Activated gamma-delta T cell (primary cell): Measurements from ENCODE around the gene MYMK.
"Not testable (repeated sequence)": the region's sequence is repeated elsewhere in the genome, so short reads cannot be mapped to it uniquely, and the experiment has no call there.

Experiments used
- DNase-seq: peaks from one replicate; lab custom pipeline; 2025; lab: John Stamatoyannopoulos, UW
- total RNA-seq, 2 donors: gene quantifications; one replicate each; lab custom pipeline; 2026; lab: John Stamatoyannopoulos, UW

MYMK gene, protein sequence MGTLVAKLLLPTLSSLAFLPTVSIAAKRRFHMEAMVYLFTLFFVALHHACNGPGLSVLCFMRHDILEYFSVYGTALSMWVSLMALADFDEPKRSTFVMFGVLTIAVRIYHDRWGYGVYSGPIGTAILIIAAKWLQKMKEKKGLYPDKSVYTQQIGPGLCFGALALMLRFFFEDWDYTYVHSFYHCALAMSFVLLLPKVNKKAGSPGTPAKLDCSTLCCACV
- 0 reads per million in 2 donors for total RNA-seq

DNA sequence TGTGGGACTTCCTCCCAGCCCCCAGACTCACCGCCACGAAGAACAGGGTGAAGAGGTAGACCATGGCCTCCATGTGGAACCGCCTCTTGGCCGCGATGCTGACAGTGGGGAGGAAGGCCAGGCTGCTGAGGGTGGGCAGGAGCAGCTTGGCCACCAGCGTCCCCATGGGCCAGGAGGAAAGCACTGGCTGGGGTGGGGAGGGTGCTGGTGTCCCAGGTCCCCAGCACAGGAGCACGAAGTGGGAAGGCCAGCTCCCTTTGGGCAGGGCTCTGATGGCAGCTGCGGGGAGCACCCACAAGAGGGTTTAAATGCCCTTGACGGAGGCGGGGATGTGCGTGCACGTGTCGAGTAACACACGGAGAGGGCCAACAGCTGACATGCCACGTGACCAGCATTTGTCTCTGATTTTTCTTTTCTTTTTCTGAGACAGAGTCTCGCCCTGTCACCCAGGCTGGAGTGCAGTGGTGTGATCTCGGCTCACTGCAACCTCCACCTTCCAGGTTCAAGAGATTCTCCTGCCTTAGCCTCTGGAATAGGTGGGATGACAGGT lies at the start of gene MYMK:
TSS of gene MYMK (minus strand) at position 281 of the 550 bp plus-strand sequence. CDS start at position 166, 115 bp downstream.
- no peak for DNase-seq

DNA sequence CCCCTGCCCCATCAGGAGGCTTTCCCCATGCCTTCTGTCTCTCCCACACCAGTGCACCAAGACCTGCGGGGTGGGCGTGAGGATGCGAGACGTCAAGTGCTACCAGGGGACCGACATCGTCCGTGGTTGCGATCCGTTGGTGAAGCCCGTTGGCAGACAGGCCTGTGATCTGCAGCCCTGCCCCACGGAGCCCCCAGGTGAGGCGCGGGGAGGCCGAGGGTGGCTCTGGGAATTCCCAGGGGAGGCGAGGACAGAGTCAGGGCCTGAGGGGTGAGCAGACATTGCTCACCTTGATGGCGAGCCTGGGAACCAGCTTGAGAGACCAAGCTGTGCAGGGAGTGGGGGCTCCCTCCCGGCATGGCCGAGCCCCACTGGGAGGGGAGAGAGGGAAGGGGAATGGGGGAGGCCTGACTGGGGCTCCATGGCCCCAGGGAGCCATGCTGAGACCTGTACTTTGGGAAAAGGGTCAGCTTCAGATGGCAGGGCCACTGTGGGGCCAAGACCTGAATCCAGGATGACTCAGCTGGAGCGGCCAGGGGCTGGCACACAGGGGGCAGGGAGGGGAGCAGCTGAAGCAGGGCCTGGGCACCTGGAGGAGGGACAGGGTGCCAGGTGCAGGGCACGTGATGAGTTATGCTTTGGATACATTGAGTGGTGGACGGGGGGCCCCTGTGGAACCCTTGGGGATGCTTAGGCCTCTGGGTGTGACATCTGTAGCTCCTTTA lies 49.2 kb upstream of the MYMK start:
- DNase-seq = no peak

DNA sequence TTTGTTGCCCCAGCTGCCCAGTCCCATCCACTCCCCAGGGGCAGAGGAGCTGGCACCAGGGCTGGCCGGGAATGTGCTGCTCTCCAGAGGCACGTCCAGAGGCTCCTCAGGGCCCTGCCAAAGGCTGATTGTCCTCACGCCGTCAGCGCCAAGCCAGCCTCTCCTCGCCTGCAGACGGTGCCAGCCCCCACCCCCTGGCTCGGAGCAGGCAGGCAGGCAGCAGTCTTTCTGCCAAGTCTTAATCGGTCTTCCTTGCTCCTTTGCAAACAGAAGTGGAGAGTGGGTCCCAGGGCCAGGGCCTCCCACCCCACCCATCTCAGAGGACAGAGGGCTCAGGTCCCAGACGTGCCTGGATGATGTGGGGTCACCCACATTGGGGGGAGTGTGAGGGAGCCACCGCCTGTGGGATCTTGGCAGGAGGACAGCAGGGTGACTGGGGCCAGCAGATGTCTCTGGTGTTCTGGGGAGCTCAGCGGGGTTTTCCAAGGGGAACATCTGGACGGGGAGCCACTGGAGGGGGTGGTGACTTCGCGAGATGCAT lies 48.1 kb upstream of the MYMK start:
- DNase-seq = no peak

DNA sequence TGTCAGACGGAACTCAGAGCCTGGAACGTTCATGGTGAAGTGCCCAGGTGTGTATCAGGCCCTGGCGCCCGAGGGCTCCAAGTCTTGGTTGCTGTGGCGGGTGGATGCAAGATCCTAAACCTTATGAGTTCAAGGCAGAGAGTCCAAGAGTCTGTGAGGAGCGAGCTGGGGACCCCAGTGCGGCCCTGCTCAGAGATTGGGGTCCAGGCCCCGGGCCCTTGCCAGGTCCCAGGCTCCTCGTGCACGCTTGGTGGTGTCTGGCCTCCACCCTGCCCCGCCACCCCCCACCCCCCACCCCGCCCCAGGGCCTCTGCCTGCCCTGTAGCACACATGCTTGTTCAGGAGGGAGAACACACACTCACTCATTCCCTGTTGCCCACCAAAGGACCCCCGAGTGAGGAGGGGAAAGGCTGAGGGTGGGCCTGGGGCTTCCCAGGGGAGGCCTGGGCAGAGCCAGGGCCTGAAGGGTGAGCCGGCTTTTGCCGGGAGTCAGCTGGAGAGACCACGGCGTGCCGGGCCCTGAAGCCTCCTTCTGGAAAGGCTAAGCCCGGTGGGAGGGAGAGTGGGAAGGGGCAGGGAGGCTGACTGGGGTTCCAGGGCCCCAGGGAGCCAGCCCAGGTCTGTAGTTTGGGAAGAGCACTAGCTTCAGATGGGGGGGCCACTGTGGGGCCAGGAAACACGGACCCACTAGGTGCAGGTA lies 47.3 kb upstream of the MYMK start:
- no peak for DNase-seq

DNA sequence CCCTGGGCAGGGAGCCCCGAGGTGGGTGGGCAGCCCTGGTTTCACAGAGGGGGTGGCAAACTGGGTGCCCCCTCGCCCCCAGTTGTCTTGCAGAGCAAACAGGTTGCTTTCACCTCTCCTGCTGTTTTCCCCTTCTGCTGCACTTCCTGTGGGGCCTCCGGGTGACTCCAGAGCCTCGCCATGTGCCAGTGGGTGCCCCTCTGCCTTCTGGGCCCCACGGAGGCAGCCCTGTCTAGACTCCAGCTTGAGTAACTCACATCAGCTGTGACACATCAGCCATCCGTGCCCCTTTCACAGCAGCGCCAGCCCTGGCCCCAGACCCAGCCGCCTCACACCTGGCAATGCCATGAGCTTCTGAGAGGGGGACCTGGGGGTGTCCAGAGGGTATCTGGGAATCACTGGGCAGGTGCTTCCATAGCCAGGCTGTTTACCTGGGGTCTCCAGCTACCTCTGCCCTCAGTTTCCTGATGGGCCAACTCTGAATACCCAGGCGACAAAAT lies 46.7 kb upstream of the MYMK start:
- no peak for DNase-seq

DNA sequence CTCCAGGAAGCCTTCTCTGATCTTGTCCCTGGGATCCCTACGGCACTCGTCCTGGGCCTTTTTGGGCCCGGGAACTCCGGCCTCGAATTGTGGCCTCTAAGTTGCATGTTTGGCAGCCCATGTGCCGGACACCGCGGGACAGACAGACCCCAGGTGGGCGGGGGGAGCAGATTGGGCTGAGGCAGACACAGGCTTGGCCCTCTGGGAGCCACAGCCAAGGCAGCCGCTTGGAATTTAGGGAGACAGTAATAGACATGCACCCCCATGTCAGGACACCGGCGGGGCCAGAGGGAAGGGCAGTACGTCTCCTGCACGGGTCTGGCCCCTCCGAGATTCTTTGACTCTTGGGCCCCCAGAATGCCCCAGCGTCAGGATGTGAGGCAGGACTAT lies 45.9 kb upstream of the MYMK start:
- no peak for DNase-seq

DNA sequence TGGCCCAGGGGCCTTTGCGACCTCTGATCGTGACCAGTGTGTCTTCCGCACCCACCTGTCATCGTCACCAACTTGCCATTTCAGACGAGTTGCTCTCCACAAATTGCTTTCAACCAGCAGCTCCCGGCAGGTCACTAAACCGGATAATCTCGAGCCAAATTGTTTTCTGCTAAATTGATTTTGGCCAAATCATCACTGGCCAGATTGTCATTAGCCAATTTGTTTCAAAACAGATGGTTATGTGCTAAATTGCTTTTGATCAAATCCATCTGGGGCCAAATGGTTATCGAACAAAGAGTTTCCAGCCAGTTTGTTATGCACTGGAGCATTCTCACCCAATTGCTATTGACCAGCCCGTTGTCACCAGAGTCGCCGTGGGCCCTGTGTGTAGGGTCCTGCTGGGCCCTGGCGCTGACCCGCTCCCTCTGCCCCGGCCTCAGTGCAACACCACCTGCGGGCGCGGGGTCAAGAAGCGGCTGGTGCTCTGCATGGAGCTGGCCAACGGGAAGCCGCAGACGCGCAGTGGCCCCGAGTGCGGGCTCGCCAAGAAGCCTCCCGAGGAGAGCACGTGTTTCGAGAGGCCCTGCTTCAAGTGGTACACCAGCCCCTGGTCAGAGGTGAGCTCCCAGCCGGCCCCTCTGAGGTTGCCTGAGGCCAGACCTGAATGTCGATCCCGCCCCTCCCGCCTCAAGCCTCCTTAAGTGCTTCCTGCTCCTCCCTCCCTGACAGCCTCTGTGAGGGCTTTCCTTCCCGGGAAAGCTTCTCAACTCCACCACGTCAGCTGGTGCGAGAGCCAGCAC lies 45.3 kb upstream of the MYMK start:
- no peak for DNase-seq

DNA sequence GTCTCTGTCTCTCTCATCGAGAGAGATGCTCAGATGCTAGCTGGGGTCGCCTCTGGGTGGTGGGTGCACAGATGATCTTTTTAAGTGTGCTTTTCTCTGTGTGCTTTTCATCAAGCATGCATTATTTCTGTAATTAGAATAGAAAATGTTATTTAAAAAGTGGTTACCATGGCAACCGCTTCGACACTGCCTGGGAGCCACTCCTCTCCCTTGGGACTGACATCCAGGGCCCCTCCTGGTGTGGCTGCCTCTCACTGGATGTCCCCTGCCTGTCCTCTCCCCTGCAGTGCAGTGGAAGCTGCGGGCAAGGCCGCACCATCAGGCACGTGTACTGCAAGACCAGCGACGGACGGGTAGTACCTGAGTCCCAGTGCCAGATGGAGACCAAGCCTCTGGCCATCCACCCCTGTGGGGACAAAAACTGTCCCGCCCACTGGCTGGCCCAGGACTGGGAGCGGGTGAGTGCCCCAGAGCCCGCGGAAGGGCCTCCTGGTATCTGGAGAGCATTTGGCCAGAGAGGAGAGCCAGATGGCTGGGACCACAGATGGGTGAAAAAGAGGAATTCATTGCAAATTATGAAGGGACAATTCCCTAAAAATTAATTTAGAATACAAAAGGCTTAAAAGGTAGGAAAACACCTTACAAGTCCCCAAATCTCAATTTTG lies 44.5 kb upstream of the MYMK start:
- no peak for DNase-seq

DNA sequence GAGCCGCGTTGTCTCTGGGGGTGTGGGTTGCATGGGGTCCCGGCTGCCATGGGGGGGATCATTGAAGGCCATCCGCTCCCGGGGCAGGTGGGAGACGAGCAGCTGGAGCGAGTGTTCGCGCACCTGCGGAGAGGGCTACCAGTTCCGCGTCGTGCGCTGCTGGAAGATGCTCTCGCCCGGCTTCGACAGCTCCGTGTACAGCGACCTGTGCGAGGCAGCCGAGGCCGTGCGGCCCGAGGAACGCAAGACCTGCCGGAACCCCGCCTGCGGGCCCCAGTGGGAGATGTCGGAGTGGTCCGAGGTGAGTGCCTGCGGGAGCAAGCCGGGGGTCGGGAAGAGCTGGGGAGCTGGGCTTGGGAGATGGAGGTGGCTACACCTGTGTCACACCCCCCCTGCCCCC lies 43.4 kb upstream of the MYMK start:
- no peak for DNase-seq

DNA sequence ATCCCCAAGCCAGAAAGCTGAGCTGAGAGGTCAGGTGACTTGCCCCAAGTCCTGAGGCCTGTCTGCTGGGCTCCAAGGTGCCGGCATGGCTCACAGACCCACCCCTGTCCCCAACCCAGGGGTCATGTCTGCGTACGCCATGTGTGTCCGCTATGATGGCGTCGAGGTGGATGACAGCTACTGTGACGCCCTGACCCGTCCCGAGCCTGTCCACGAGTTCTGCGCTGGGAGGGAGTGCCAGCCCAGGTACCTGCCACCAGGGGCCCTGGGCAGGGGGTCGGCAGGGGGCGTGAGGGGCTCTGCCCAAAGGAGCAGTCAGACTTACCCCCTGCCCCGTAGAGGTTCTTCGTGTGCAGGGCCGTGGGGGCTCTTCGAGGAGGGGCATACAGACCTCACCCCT lies 42.1 kb upstream of the MYMK start:
- no peak for DNase-seq

DNA sequence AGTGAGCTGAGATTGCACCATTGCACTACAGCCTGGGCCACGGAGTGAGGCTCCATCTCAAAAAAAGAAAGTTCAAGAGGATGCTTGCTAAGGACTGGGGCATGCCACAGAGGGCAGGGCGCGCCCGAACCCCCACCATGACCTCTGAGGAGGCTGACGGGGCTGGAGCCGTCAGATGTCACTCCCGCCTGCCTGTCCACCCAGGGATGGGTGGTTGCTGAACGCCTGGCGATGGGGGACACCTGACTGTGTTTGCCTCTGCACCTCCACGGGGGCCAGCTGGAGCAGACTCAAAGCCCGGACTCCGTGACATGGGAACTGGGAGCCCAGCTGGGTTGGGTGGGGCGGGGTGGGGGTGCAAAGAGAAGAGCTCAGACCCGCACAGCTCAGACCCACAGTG lies 41.6 kb upstream of the MYMK start:
- no peak for DNase-seq

DNA sequence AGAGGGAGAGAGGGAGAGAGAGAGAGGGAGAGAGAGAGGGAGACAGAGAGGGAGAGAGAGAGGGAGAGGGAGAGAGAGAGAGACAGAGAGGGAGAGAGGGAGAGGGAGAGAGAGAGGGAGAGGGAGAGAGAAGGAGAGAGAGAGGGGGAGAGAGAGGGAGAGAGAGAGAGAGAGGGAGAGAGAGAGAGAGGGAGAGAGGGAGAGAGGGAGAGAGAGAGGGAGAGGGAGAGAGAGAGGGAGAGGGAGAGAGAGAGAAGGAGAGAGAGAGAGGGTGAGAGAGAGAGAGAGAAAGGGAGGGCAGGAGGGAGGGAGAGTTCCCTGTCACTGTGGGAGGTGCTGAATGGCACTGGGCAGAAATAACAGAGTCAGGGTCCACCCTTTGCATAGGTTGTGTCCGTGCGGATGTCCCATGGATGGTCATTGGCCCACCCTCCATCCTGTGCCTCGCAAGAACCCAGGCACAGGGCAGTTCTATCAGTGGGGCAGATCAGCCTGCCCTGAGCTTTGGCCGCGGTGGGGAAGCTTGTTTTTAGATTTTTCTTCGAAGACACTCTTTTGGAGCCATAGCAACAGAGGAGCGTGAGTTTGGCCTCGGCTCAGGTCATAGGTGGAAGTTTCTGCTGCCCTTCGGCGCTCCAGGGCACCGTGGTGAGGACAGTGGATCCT lies 39.8 kb upstream of the MYMK start:
- DNase-seq = no peak

DNA sequence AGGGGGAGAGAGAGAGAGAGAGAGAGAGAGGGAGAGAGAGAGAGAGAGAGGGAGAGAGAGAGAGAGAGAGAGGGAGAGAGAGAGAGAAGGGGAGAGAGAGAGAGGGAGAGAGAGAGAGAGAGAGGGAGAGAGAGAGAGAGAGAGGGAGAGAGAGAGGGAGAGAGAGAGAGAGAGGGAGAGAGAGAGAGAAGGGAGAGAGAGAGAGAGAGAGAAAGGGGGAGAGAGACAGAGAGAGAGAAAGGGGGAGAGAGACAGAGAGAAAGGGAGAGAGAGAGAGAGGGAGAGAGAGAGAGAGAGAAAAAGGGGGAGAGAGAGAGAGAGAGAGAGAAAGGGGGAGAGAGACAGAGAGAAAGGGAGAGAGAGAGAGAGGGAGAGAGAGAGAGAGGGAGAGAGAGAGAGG lies 39.1 kb upstream of the MYMK start:
- DNase-seq = not testable (repeated sequence)

DNA sequence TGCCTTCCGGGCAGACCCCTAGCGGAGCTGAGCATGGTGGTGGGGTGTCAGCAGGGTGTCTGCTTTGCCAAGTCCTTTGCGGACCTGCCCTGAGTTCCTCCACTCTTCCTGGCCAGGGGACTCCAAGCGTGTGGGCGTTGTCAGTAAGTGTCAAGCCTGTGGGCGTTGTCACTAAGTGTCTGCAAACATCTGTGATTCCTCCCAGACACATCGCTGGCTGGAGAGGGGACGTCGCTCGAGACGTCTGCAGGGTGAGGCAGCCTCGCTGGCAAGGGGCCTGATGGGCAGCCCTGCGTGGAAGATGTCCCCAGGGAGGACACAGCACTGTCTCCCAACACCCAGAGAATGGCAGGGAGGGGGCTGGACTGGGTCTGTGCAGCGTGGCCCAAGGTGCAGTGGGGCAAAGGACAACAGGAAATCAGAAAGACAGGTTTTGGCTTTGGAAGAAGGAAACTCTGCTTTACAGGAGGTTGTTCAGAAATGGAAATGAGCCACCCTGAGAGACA lies 38.6 kb upstream of the MYMK start:
- DNase-seq = no peak

DNA sequence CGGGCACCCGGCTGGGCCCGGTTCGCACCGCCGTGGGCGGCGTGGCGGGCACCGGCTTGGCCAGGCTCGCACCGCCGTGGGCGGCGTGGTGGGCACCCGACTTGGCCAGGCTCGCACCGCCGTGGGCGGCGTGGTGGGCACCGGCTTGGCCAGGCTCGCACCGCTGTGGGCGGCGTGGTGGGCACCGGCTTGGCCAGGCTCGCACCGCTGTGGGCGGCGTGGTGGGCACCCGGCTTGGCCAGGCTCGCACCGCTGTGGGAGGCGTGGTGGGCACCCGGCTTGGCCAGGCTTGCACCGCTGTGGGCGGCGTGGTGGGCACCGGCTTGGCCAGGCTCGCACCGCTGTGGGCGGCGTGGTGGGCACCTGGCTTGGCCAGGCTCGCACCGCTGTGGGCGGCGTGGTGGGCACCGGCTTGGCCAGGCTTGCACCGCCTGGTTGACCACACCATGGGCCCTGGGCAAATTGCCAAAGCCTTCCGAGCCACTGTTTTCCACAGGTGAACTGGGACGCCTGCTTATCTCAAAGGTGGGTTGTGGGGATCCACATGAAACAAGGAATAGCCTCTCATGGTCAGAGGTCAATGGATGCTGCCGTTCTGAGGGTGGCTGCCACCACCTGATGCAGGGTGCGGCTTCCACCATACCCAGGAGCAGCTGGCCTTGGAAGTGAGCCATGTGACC lies 38.0 kb upstream of the MYMK start:
- DNase-seq = no peak

DNA sequence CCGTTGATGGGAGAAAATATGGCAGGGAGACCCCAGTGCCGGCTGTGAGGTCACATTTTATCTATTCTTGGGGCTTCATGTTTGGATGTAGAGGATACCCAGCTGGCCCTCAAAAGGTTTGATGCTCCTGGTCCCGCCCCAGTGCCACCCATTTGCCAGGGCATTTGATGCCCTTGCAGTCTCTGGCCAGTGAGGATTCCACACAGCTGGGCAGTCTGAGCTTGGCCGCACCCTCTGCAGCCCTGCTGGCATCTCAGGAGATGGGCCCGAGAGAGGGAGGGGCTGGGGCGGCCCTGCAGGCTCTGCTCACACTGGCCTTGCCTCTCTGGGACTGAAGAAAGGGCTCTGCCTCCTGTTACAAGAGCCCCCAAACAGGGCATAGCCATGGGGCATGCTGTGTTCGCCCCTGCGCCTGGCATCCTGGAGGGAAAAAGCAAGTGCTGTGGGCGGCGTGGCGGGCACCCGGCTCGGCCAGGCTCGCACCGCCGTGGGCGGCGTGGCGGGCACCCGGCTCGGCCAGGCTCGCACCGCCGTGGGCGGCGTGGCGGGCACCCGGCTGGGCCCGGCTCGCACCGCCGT lies 37.3 kb upstream of the MYMK start:
- DNase-seq = no peak

DNA sequence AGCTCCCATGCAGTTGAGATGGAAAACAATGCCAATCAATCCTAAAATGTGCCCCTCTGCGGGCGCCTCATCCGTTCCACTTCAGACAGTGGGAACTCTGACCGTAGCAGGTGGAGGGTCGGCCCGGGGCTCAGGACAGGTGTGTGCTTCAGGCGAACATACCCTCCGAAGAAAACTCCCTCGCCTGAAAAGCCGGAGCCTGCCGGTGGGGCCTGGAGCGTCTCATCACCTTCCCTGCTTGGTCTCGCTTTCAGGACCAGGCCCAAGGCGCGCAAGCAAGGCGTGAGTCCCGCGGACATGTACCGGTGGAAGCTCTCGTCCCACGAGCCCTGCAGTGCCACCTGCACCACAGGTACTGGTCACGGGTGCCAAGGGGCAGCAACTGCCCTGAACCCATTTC lies 36.2 kb upstream of the MYMK start:
- DNase-seq = no peak

DNA sequence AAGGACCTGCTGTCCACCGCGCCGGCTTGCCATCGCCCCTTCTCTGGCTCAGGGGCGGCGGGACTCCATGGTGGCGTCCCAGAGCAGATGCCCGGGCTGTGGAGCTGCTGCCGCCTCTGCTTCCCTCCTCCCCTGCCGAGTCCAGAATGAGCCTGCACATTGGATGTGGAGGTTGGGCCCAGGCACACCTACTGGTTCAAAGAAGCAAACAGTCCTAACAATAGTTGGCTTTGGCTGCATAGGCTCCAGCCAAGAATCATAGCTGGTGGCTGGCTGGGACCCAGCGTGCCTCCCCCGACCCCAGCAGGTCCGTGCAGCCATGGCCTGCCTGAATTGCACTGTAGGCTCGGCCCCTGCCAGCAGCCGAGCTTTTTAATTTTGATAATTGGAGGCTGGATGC lies 35.6 kb upstream of the MYMK start:
- no peak for DNase-seq
